Stimulated activated CD4-positive, alpha-beta T cell treated with anti-CD3 and anti-CD28 coated beads, Interleukin-1b, Interleukin-23, amount 100 ng/mL, for 24 hours (primary cell): ENCODE results near the gene ACADS.

ENCODE experiments used
- DNase-seq, 4 experiments: peaks; one replicate each; pipeline ENCODE4 v3.0.0-alpha.2; 2020; ENCODE audit warnings: low read depth in 4 of 4, low spot score in 1 of 4

ACADS gene

DNA sequence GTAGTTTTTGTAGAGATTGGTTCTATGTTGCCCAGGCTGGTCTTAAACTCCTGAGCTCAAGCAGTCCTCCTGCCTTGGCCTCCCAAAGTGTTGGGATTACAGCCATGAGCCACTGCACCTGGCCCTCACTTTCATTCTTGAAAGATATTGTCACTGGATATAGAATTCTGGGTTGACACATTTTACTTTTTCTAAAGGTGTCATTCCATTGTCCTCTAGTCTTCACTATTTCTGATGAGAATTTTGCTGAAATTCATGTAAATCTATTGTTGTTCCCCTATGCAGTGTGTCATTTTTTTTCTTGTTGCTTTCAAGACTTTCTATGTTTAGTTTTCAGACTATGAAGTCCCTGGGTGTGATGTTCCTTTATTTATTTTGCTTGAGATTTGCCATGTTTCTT lies 29.2 kb downstream of the ACADS start:
- DNase-seq = no peak

- no peak for DNase-seq
These were observed 29.6 kb downstream of the ACADS start for GRCh38 chr12:120755269-120755668.

DNA sequence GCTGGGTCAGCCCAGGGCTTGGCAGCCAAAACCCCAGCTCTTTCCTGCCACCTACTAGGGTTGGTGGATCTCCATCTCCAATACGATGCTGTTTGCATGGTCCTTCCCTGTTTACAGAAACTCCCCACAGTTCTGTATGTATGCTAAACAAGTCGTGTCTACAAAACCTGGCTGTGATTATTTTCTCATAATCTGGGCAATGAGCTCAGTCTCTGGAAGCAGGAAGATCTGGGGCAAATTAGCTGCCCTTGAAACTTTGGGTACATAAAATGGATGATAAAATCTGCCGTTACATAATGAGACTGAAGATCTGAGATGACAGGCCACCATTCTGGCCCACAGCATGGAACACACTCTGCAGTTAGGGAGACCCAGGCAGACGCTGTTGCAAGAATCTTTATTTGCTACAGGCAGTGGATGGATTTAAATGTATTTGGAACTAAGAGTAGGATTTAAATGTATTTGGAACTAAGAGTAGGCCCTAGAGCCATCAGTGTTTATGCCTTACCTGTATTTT lies 31.7 kb downstream of the ACADS start:
- DNase-seq = no peak

- no peak for DNase-seq
These were observed 32.3 kb downstream of the ACADS start for GRCh38 chr12:120757949-120758348.

- DNase-seq = no peak
These were observed 33.4 kb downstream of the ACADS start for GRCh38 chr12:120758798-120759590.

- DNase-seq = no peak
These were observed 34.1 kb downstream of the ACADS start for GRCh38 chr12:120759591-120760348.

GRCh38 chr12:120760349-120761254 lies 35.0 kb downstream of the ACADS start:
- DNase-seq = no peak

DNA sequence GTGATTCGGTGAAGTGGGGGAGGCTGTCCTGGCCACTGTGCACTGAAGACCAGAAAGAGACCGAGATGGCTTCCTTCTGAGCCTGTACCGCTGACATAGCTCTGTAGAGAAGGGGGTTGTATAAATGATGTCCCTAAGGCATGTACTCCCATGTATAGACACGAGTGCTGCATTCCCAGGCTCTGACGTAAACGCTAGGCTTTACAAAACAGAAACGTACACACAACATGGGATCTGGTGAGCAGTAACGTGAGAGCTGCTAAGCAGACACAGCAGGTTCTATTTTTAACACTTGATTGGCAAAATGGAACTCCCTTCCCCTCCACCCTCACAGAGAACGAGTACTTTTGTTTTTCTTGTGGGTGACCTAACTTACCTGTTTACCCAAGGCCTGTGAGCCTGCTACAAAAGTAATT lies 35.9 kb downstream of the ACADS start:
- DNase-seq = no peak

- DNase-seq = no peak
These were observed 36.5 kb downstream of the ACADS start for GRCh38 chr12:120762086-120762485.

DNA sequence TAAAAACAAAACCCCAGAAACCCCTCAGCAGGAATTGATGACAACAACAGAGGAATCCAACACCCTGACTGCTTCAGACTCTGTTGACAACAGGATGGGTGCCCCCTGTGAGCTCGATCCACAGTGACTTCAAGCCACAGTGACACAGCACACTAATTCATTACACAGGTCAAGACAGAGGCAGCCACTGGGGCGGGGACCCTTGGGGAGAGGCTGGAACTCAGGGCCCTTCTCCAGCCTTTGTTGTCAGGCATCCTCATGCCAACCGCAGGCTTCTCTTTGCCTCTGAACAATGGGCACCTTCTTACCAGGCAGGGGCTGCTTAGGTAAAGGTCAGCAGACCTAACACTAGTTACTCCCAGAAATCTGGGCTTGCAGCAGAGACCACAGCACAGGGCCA lies 37.6 kb downstream of the ACADS start:
- DNase-seq = no peak

DNA sequence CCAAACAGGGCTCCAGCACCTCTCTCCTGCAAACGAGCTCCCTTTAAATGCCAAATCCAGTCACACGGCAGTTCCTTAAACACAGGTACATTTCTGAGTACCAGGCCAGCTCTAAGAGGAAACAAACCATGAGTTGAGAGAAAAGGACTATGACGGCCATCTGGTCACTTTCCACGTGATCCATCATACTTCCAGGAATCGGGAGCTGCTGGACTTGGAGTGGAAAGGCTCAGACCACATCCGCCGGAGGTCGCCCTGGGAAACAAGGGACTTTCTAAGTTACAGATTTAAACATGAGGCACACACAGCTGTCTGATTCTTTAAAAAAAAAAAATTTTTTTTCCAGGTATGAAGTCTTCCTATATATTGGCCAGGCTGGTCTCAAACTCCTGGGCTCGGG lies 39.2 kb downstream of the ACADS start:
- DNase-seq = no peak

GRCh38 chr12:120766566-120766965 lies 40.9 kb downstream of the ACADS start:
- DNase-seq = no peak

GRCh38 chr12:120767071-120768024 lies 41.7 kb downstream of the ACADS start:
- DNase-seq = no peak

DNA sequence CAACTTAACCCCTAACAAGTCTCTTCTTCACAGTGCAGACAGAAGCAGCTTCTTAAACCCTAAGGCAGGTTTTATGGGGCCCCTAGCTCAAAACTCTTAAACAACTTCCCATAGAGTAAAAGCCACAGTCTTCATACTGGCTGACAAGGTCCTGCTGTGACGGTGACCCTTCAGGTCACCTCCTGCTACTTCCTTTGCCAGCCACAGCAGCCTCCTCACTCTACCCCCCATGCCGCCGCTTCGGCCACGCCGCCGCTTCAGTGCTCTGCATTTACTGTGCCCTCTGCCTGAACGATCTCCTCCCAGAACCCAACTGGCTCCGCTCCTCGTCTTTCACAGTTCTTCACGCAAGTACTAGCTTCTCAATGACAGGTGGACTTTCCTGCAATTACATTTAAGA lies 45.5 kb downstream of the ACADS start:
- DNase-seq = no peak

DNA sequence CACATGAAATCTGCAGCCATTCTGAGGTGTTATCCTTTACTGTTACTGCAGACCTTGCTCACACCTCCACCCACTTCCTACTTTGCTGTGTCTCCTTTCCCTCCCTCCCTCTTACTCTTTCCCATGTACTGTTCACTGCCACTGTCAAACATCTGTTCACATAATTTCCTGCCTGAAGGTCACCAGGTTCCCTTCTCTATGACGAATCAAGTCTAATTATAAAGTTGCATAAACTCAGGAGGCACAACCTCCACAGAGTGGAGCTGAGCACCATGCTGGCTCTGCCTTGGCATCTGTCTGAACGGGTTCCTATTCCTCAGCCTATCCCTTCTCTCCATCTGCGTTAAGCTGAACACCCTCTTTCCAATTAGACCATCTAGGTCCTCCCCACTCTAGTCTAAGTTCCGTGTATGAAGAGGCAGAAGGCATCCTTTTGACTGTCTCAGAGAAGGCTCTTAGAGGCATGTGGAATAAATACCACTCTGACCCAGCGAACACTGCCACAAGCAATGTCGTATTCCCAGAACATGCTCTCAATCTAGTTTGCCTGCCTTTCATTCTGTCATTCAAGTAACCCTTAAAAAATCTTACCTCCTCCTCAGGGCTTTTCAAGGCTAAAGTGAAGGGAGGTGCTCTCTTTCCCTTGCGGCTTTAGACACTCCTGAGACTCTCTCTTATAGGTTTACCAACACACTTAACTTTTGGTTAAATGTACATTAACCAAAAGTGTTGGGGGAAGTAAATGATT lies 48.7 kb downstream of the ACADS start:
- DNase-seq = no peak

DNA sequence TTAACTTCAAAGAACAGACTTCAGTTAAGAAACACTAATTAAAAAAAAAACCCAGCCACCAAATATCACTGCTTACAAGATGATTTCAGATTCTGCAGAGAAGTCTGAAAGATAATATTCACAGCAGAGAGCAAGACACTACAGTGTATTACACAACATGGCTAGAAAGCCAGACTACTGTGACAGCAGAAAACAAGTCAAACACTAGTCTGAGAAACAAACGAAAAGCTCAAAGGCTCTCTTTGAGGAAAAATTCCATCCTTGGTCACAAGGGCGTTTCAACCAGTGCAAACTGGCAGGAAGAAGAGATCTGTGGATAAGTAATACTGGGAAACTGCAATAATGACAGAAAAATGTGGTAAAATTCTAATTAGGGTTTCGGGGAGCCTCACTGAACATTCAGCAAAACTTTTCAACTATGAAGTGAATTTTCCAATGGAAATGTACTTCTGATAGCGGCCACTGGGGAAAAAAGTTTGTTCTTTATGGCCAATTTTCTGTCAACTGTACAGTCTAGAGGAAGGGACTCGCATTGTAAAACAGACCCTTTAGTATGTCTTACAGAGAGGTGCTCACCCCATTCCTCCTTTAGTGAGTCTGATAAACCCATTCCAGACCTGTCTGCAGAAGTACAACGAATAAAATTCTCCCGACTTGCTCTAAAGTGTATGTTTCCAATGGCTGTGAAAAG lies 50.4 kb downstream of the ACADS start:
- DNase-seq = no peak

DNA sequence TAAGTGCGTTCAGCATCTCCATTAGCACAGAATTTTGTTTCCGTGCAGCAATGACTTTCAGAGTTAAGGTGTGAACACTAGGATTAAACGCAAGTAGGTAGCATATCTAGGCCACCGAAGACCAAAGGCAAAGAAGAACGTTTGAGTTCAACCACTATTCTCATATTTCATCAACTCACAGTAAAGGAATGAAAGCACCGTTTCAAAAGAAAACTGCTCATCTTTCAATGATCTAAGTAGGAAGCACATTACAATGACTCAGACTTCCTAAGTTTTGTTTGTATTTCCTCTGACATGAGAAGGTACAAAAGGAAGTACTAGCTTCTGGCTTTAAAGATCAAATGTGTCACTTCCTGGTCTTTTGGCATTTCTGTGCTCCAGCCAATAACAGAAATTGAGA lies 57.6 kb downstream of the ACADS start:
- DNase-seq = no peak

- no peak for DNase-seq
These were observed 59.2 kb downstream of the ACADS start for GRCh38 chr12:120784804-120785203.

- DNase-seq = no peak
These were observed 62.3 kb downstream of the ACADS start for GRCh38 chr12:120787889-120788288.
